HEK293 (cell line): ENCODE results near the gene PTCD1.
A peak's percentile ranks its signal among the peaks of the same experiment; 100 is the strongest.

Experiments used
- GLIS2 ChIP-seq: fragments of 450-650 bp; formaldehyde crosslinking; IDR thresholded peaks from 2 replicates; pipeline ENCODE4 v1.5.1; 2016; ENCODE audit warnings: missing biosample characterization, missing genetic modification characterization
- KLF10 ChIP-seq: fragments of 450-650 bp; IDR thresholded peaks from 2 replicates; pipeline ENCODE4 v1.5.1; 2018; ENCODE audit warnings: missing biosample characterization, mild to moderate bottlenecking, missing genetic modification characterization
- OVOL3 ChIP-seq: fragments of 450-650 bp; formaldehyde crosslinking; IDR thresholded peaks from 2 replicates; pipeline ENCODE4 v1.5.1; 2016; ENCODE audit warnings: missing biosample characterization, missing genetic modification characterization
- REPIN1 ChIP-seq: fragments of 450-650 bp; formaldehyde crosslinking; IDR thresholded peaks from 2 replicates; pipeline ENCODE4 v1.5.1; 2017; ENCODE audit warnings: missing biosample characterization, missing genetic modification characterization, low read depth
- SALL2 ChIP-seq: fragments of 450-650 bp; formaldehyde crosslinking; IDR thresholded peaks from 2 replicates; pipeline ENCODE4 v1.5.0; 2017; ENCODE audit warnings: missing biosample characterization, mild to moderate bottlenecking, missing genetic modification characterization, borderline replicate concordance
- ZNF202 ChIP-seq: fragments of 450-650 bp; formaldehyde crosslinking; IDR thresholded peaks from 2 replicates; pipeline ENCODE4 v1.5.1; 2016; ENCODE audit warnings: missing biosample characterization, missing genetic modification characterization, borderline replicate concordance
- ZNF324 ChIP-seq: fragments of 450-650 bp; formaldehyde crosslinking; IDR thresholded peaks from 2 replicates; pipeline ENCODE4 v1.5.1; 2016; ENCODE audit warnings: missing biosample characterization, missing genetic modification characterization
- ZNF341 ChIP-seq: fragments of 450-650 bp; formaldehyde crosslinking; IDR thresholded peaks from 2 replicates; pipeline ENCODE4; 2016; ENCODE audit warnings: low read depth, missing biosample characterization, missing genetic modification characterization
- ZNF473 ChIP-seq: fragments of 450-650 bp; formaldehyde crosslinking; IDR thresholded peaks from 2 replicates; pipeline ENCODE4 v1.5.1; 2017; ENCODE audit warnings: missing biosample characterization, missing genetic modification characterization
- ZNF501 ChIP-seq: fragments of 450-650 bp; formaldehyde crosslinking; IDR thresholded peaks from 2 replicates; pipeline ENCODE4 v1.5.1; 2016; ENCODE audit warnings: missing biosample characterization, missing genetic modification characterization
- ZNF529 ChIP-seq: fragments of 450-650 bp; formaldehyde crosslinking; IDR thresholded peaks from 2 replicates; pipeline ENCODE4 v1.5.1; 2017; ENCODE audit warnings: missing genetic modification characterization, missing biosample characterization; ENCODE audit not compliant: insufficient replicate concordance
- ZNF555 ChIP-seq: fragments of 450-650 bp; formaldehyde crosslinking; conservative IDR thresholded peaks from 2 replicates; pipeline ENCODE4 v1.5.1; 2017; ENCODE audit warnings: missing biosample characterization, mild to moderate bottlenecking, missing genetic modification characterization, inconsistent platforms
- TF ChIP-seq, protein P1 (sequence below): fragments of 450-650 bp; IDR thresholded peaks from 2 replicates; pipeline ENCODE4 v1.5.1; 2018; ENCODE audit warnings: missing biosample characterization, mild to moderate bottlenecking, missing genetic modification characterization
- TF ChIP-seq, protein P2 (sequence below): fragments of 450-650 bp; formaldehyde crosslinking; IDR thresholded peaks from 2 replicates; pipeline ENCODE4 v1.5.1; 2016; ENCODE audit warnings: missing biosample characterization, missing genetic modification characterization
- TF ChIP-seq, protein P3 (sequence below): fragments of 450-650 bp; formaldehyde crosslinking; IDR thresholded peaks from 2 replicates; pipeline ENCODE4 v1.5.1; 2016; ENCODE audit warnings: missing biosample characterization, missing genetic modification characterization, borderline replicate concordance
- TF ChIP-seq, protein P4 (sequence below): fragments of 450-650 bp; formaldehyde crosslinking; IDR thresholded peaks from 2 replicates; pipeline ENCODE4 v1.5.1; 2016; ENCODE audit warnings: missing biosample characterization, missing genetic modification characterization
- TF ChIP-seq, protein P5 (sequence below): fragments of 450-650 bp; formaldehyde crosslinking; IDR thresholded peaks from 2 replicates; pipeline ENCODE4 v1.5.1; 2016; ENCODE audit warnings: missing biosample characterization, missing genetic modification characterization, borderline replicate concordance
- TF ChIP-seq, protein P6 (sequence below): fragments of 450-650 bp; formaldehyde crosslinking; IDR thresholded peaks from 2 replicates; pipeline ENCODE4 v1.5.1; 2017; ENCODE audit warnings: missing biosample characterization, mild to moderate bottlenecking, missing genetic modification characterization, moderate library complexity
- TF ChIP-seq, protein P7 (sequence below): fragments of 450-650 bp; formaldehyde crosslinking; IDR thresholded peaks from 2 replicates; pipeline ENCODE4 v1.5.1; 2016; ENCODE audit warnings: missing biosample characterization, missing genetic modification characterization
- TF ChIP-seq, protein P8 (sequence below): fragments of 450-650 bp; formaldehyde crosslinking; IDR thresholded peaks from 2 replicates; pipeline ENCODE4 v1.5.1; 2016; ENCODE audit warnings: missing biosample characterization, missing genetic modification characterization

The PTCD1 gene

DNA sequence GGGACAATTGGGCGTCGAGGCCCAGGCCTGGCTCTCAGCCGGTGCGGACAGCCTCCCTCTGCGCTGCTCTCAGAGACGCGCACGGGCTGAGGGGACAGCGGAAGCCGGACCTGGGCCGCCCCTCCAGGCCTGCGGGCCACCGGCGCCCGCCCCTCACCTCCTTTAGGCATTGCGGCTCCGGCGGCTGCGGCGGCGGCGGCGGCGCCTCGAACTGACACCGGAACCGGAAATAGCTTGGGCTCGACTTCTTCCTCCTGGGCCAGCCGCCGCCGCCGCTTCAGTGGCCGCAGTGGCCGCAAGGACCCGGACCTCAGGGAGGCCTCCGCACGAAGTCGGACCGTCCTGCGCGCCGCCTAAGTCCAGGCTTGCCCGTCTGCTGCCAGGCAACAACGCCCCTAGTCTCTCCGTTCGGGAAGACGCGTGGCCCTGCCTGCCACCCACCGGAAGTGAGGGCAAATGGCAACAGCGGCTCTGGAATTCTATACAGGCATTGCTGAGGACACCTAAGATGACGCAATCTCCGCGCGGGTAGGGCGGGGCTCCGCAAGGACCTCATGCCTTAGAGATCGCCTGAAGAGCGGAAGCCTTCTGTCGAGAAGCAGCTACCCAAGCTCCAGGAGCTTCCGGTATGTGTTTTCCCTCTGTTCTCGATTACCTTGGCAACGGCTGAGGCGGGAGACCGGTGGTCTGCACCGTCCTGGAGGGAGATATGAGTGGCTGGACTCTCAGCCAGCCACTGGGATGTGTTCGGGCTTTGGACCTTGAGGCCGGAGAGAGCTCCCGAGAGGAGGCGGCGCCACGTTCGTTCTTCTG lies 30.0 kb downstream of the PTCD1 start, which contains the start of the genes BUD31 and PDAP1 (continued):
- TF ChIP-seq OVOL3 (tag by site-specific recombination) (0 out of 2 replicates have a peak, but pooled peaks have one; percentile 12), ZNF555 (no peak), ZNF529 (tag by site-specific recombination) (no peak), KLF10 (tag by site-specific recombination) (peak; percentile 77), ZNF202 (tag by site-specific recombination) (no peak), REPIN1 (no peak), ZNF324 (tag by site-specific recombination) (peak; percentile 99), ZNF501 (tag by site-specific recombination) (peak; percentile 92), ZNF473 (tag by site-specific recombination) (no peak), GLIS2 (tag by site-specific recombination) (no peak), ZNF341 (tag by site-specific recombination) (peak; percentile 55), SALL2 (tag by site-specific recombination) (no peak)
- TF ChIP-seq, protein P1, sequence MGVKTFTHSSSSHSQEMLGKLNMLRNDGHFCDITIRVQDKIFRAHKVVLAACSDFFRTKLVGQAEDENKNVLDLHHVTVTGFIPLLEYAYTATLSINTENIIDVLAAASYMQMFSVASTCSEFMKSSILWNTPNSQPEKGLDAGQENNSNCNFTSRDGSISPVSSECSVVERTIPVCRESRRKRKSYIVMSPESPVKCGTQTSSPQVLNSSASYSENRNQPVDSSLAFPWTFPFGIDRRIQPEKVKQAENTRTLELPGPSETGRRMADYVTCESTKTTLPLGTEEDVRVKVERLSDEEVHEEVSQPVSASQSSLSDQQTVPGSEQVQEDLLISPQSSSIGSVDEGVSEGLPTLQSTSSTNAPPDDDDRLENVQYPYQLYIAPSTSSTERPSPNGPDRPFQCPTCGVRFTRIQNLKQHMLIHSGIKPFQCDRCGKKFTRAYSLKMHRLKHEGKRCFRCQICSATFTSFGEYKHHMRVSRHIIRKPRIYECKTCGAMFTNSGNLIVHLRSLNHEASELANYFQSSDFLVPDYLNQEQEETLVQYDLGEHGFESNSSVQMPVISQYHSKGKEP (tag by site-specific recombination) = peak; percentile 12; the same call in 1 of the 2 replicates
- TF ChIP-seq, protein P2, sequence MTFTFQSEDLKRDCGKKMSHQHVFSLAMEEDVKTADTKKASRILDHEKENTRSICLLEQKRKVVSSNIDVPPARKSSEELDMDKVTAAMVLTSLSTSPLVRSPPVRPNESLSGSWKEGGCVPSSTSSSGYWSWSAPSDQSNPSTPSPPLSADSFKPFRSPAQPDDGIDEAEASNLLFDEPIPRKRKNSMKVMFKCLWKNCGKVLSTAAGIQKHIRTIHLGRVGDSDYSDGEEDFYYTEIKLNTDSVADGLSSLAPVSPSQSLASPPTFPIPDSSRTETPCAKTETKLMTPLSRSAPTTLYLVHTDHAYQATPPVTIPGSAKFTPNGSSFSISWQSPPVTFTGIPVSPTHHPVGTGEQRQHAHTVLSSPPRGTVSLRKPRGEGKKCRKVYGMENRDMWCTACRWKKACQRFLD (tag by site-specific recombination) = no peak
- TF ChIP-seq, protein P3, sequence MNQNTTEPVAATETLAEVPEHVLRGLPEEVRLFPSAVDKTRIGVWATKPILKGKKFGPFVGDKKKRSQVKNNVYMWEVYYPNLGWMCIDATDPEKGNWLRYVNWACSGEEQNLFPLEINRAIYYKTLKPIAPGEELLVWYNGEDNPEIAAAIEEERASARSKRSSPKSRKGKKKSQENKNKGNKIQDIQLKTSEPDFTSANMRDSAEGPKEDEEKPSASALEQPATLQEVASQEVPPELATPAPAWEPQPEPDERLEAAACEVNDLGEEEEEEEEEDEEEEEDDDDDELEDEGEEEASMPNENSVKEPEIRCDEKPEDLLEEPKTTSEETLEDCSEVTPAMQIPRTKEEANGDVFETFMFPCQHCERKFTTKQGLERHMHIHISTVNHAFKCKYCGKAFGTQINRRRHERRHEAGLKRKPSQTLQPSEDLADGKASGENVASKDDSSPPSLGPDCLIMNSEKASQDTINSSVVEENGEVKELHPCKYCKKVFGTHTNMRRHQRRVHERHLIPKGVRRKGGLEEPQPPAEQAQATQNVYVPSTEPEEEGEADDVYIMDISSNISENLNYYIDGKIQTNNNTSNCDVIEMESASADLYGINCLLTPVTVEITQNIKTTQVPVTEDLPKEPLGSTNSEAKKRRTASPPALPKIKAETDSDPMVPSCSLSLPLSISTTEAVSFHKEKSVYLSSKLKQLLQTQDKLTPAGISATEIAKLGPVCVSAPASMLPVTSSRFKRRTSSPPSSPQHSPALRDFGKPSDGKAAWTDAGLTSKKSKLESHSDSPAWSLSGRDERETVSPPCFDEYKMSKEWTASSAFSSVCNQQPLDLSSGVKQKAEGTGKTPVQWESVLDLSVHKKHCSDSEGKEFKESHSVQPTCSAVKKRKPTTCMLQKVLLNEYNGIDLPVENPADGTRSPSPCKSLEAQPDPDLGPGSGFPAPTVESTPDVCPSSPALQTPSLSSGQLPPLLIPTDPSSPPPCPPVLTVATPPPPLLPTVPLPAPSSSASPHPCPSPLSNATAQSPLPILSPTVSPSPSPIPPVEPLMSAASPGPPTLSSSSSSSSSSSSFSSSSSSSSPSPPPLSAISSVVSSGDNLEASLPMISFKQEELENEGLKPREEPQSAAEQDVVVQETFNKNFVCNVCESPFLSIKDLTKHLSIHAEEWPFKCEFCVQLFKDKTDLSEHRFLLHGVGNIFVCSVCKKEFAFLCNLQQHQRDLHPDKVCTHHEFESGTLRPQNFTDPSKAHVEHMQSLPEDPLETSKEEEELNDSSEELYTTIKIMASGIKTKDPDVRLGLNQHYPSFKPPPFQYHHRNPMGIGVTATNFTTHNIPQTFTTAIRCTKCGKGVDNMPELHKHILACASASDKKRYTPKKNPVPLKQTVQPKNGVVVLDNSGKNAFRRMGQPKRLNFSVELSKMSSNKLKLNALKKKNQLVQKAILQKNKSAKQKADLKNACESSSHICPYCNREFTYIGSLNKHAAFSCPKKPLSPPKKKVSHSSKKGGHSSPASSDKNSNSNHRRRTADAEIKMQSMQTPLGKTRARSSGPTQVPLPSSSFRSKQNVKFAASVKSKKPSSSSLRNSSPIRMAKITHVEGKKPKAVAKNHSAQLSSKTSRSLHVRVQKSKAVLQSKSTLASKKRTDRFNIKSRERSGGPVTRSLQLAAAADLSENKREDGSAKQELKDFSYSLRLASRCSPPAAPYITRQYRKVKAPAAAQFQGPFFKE = no peak
- TF ChIP-seq, protein P4, sequence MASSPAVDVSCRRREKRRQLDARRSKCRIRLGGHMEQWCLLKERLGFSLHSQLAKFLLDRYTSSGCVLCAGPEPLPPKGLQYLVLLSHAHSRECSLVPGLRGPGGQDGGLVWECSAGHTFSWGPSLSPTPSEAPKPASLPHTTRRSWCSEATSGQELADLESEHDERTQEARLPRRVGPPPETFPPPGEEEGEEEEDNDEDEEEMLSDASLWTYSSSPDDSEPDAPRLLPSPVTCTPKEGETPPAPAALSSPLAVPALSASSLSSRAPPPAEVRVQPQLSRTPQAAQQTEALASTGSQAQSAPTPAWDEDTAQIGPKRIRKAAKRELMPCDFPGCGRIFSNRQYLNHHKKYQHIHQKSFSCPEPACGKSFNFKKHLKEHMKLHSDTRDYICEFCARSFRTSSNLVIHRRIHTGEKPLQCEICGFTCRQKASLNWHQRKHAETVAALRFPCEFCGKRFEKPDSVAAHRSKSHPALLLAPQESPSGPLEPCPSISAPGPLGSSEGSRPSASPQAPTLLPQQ (tag by site-specific recombination) = peak; percentile 63; the same call in 1 of the 2 replicates
- TF ChIP-seq, protein P5, sequence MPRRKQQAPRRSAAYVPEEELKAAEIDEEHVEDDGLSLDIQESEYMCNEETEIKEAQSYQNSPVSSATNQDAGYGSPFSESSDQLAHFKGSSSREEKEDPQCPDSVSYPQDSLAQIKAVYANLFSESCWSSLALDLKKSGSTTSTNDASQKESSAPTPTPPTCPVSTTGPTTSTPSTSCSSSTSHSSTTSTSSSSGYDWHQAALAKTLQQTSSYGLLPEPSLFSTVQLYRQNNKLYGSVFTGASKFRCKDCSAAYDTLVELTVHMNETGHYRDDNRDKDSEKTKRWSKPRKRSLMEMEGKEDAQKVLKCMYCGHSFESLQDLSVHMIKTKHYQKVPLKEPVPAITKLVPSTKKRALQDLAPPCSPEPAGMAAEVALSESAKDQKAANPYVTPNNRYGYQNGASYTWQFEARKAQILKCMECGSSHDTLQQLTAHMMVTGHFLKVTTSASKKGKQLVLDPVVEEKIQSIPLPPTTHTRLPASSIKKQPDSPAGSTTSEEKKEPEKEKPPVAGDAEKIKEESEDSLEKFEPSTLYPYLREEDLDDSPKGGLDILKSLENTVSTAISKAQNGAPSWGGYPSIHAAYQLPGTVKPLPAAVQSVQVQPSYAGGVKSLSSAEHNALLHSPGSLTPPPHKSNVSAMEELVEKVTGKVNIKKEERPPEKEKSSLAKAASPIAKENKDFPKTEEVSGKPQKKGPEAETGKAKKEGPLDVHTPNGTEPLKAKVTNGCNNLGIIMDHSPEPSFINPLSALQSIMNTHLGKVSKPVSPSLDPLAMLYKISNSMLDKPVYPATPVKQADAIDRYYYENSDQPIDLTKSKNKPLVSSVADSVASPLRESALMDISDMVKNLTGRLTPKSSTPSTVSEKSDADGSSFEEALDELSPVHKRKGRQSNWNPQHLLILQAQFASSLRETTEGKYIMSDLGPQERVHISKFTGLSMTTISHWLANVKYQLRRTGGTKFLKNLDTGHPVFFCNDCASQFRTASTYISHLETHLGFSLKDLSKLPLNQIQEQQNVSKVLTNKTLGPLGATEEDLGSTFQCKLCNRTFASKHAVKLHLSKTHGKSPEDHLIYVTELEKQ (tag by site-specific recombination) = peak; percentile 57; the same call in 1 of the 2 replicates
- TF ChIP-seq, protein P6, sequence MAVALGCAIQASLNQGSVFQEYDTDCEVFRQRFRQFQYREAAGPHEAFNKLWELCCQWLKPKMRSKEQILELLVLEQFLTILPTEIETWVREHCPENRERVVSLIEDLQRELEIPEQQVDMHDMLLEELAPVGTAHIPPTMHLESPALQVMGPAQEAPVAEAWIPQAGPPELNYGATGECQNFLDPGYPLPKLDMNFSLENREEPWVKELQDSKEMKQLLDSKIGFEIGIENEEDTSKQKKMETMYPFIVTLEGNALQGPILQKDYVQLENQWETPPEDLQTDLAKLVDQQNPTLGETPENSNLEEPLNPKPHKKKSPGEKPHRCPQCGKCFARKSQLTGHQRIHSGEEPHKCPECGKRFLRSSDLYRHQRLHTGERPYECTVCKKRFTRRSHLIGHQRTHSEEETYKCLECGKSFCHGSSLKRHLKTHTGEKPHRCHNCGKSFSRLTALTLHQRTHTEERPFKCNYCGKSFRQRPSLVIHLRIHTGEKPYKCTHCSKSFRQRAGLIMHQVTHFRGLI = no peak
- TF ChIP-seq, protein P7, sequence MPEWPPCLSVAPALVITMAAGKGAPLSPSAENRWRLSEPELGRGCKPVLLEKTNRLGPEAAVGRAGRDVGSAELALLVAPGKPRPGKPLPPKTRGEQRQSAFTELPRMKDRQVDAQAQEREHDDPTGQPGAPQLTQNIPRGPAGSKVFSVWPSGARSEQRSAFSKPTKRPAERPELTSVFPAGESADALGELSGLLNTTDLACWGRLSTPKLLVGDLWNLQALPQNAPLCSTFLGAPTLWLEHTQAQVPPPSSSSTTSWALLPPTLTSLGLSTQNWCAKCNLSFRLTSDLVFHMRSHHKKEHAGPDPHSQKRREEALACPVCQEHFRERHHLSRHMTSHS = no peak
- TF ChIP-seq, protein P8, sequence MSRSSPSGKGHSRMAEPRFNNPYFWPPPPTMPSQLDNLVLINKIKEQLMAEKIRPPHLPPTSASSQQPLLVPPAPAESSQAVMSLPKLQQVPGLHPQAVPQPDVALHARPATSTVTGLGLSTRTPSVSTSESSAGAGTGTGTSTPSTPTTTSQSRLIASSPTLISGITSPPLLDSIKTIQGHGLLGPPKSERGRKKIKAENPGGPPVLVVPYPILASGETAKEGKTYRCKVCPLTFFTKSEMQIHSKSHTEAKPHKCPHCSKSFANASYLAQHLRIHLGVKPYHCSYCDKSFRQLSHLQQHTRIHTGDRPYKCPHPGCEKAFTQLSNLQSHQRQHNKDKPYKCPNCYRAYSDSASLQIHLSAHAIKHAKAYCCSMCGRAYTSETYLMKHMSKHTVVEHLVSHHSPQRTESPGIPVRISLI (tag by site-specific recombination) = no peak
